Spleen (tissue), 7 donors: ENCODE results near the gene THBS1.

Source experiments
- CTCF ChIP-seq, 11 experiments: fragments of 200-600 bp in 7 of 11; fragments of 450-650 bp in 4 of 11; sonication (generic) in 4 of 11; IDR thresholded peaks in 8 of 11; conservative IDR thresholded peaks in 3 of 11; 1 replicate in 7 of 11; 2 replicates in 4 of 11; pipeline versions ENCODE4 v1.4.0 to v1.8.0; 2016 to 2021; ENCODE audit warnings: antibody characterized with exemption in 11 of 11, inconsistent platforms in 4 of 11, mild to moderate bottlenecking in 1 of 11
- POLR2A ChIP-seq, 3 donors: fragments of 450-650 bp; IDR thresholded peaks; one replicate each; pipeline ENCODE4 v1.5.1; 2017; ENCODE audit warnings: antibody characterized with exemption in 3 of 3, mild to moderate bottlenecking in 1 of 3
- donor health status: DM: no; HTN: no; CAD: no; lungs with moderate emphysema.
- donor health status: DM: no; HTN: no; CAD: no.
- donor health status: DM: no; HTN: no; CAD: no.

GRCh38 chr15:39642011-39642640, 61.2 kb downstream of the THBS1 start:
- no peak for TF ChIP-seq CTCF (IDR thresholded peaks at IDR 0.05 in 8 of 11, conservative IDR thresholded peaks at IDR 0.05 in 3 of 11)
- no peak for TF ChIP-seq POLR2A (IDR thresholded peaks at IDR 0.05)
